Stimulated activated memory B cell treated with anti-CD40 and anti-IgM and Interleukin-4, amounts not matched to agents 10 μg/mL and 1 μg/mL and 100 μg/mL, for 72 hours (primary cell): ENCODE measurements around the gene AMBRA1.

ENCODE experiments used
- ATAC-seq: fragments of 150-1000 bp; cut with Tn5 transposase; 2 replicates; pipeline ENCODE4 v1.10.0; 2021
- H3K27ac Mint-ChIP-seq: one replicate; pipeline ENCODE4 v1.8.0; 2022; ENCODE audit warnings: mild to moderate bottlenecking, mixed read lengths
- H3K27me3 Mint-ChIP-seq: one replicate; pipeline ENCODE4 v1.8.0; 2022; ENCODE audit warnings: mixed read lengths
- H3K36me3 Mint-ChIP-seq: one replicate; pipeline ENCODE4 v1.8.0; 2022; ENCODE audit warnings: mixed read lengths
- H3K4me1 Mint-ChIP-seq: one replicate; pipeline ENCODE4 v1.8.0; 2022; ENCODE audit warnings: mixed read lengths
- H3K4me3 Mint-ChIP-seq: one replicate; pipeline ENCODE4 v1.8.0; 2022; ENCODE audit warnings: mild to moderate bottlenecking, moderate library complexity, mixed read lengths
- H3K9me3 Mint-ChIP-seq: one replicate; pipeline ENCODE4 v1.8.0; 2022; ENCODE audit warnings: mixed read lengths

AMBRA1 gene

DNA sequence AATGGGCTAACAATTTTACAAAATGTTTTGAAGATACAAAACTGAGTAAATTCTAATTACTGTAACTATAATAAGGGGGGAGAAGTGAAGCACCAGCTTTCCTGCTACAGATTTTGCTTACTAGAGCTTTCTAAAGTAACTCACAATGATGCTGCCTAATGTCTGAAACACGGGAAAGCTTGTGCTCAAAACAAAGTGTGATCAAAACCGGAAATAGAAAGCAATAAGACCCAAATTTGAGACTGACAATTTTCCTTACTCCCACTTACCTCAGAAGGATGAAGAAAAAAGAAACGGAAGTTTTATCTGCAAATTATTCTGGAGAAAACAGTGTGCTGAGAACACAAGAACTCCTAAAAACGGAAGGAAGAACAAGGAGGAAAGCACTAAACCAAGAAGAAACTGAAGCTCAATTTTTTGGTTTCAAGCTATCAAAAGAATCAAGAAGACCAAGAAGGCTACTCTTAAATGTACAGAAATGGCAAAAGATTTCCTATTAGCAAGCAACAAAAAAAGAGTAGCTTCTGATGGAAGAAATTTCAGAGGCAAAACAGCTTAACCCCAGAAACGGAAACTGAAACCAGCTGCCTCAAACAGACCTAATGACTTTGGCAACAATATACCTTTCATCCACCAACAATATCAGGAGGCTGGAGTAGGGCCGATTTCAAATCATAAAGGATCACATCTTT is 33.4 kb downstream of the AMBRA1 start:
- no peaks in the 10 kb centered on the region for H3K36me3 Mint-ChIP-seq
- peak overlapping the region; percentile 76 for H3K4me3 Mint-ChIP-seq
- no peaks in the 10 kb centered on the region for H3K27me3 Mint-ChIP-seq
- no peaks in the 10 kb centered on the region for H3K9me3 Mint-ChIP-seq
- H3K27ac Mint-ChIP-seq: peak overlapping the region; percentile 80
- peaks cover 41% of the 10 kb centered on the region for H3K4me1 Mint-ChIP-seq
- peak; percentile 54 for ATAC-seq

DNA sequence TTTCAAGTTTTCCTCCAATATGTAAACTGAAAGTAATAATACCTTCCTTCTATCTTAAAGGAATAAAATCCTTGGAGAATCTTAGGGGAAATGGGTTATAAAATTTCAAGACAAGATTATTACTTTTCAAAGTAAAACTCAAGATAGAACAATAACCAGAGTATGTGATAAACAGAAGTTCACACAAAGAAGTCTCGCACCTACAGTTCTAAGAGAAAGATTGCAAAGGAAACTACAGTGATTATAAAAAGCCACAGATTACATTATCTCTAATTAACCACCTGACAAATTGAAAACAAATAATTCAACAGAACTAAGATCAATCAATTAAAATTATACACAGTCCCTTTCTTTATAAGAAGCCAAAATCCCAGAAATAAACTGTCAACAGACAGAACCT is 34.0 kb downstream of the AMBRA1 start:
- Mint-ChIP-seq H3K4me3 (no peak overlapping the region), H3K9me3 (no peaks in the 10 kb centered on the region), H3K36me3 (no peaks in the 10 kb centered on the region), H3K4me1 (peaks cover 47% of the 10 kb centered on the region), H3K27me3 (no peaks in the 10 kb centered on the region), H3K27ac (peak overlapping the region; percentile 80)
- no peak for ATAC-seq

DNA sequence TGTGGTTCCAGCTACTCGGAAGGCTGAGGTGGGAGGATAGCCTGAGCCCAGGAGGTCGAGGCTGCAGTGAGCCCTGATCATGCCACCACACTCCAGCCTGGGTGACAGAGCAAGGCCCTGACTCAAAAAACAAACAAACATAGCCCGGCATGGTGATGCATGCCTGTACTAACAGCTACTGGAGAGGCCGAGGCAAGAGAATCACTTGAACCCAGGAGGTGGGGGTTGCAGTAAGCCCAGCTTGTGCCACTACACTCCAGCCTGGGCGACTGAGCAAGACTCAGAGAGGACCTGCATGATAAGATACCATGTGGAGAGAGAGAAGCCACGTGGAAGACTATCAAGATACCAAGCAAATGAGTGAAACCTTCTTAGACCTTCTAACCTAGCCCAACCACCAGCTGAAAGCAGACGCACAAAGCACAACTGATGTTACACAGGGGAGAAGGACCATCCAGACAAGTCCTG is 36.1 kb downstream of the AMBRA1 start:
- no peaks in the 10 kb centered on the region for H3K27me3 Mint-ChIP-seq
- ATAC-seq: no peak

DNA sequence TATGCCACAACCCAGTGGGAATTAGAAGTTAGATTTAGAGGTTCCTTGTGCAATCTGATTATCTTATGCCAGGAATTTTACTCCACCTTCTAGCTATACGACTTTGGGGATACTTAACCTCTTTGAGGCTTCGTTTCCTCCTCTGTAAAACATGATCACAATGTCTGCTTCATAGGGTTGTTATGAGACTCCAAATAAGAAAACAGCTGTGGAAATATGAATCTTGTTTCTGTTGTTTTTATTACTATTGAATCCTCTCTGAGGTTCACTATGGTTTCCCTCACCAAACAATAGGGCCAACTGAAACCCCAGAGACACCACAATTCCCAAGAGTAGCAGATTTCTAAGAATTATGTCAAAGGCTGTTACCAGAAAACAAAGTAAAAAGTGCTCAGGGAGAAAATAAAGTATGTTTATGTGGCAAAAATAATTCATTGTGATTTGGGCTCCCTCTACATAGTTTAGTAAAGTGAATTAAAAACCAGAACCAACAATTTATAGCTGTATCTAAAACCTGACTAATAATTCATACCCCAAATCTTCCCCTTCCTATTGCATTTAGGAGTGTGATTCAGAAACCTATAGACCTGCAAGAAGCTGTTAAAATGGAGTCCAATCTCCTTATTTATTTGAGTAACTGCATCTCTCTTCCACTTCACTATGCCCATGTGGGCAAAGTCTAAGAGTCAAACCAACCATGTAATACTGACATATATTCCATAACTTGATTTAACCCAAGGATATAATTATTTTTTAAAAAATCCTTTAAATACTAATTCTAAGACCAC is 38.4 kb downstream of the AMBRA1 start:
- Mint-ChIP-seq H3K4me1 (peaks cover 38% of the 10 kb centered on the region), H3K9me3 (no peaks in the 10 kb centered on the region), H3K4me3 (no peak overlapping the region), H3K27me3 (no peaks in the 10 kb centered on the region), H3K36me3 (peaks cover 9% of the 10 kb centered on the region), H3K27ac (peak overlapping the region; percentile 58)
- peak; percentile 82 for ATAC-seq

More for the DNA sequence above, 36.1 kb downstream of the AMBRA1 start:
- peaks cover 60% of the 10 kb centered on the region for H3K4me1 Mint-ChIP-seq
- H3K36me3 Mint-ChIP-seq: peaks cover 9% of the 10 kb centered on the region
- no peaks in the 10 kb centered on the region for H3K9me3 Mint-ChIP-seq
- H3K4me3 Mint-ChIP-seq: no peak overlapping the region
- H3K27ac Mint-ChIP-seq: no peak overlapping the region

DNA sequence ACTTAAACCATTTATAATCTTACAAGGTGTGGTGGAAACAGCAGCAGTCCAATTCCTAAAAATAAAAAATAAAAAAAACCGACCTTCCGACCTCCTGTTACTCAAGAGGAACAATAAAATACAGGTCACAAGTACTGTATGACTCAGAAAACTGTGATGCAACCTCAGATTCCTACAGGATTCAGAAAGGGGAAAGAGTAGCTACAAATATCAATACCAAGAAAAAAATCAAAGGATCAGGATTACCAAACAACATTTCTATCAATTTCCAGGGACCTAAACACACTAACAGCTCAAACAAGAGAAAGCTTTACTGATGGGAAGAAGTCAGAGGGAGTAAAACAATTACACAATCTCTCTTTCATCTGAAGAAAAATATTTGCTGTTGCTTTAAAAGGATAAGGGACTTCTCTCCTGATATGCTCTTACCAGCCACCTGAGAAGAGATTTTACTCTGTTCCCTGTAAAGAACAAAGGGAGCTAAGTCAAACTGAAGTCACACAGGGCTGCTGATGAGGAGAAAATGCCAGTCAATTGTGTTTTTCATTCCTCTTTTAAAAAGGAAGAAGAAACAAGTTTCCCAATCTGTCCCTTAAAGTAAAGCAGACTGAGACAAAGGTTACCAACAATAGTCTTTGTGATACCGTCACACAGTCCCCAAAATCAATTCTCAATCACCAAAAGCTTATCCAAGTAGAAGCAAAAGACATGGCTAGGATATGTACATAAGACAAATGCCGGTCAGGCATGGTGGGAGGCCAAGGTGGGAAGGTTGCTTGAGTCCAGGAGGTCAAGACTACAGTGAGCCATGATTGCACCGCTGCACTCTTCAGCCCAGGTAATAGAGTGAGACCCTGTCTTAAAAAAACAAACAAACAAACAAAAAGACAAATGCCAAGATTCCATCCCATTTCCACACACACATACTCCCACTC is 39.3 kb downstream of the AMBRA1 start:
- Mint-ChIP-seq H3K4me1 (peaks cover 29% of the 10 kb centered on the region), H3K27me3 (no peaks in the 10 kb centered on the region), H3K9me3 (no peaks in the 10 kb centered on the region), H3K4me3 (no peak overlapping the region), H3K36me3 (peaks cover 9% of the 10 kb centered on the region), H3K27ac (peak overlapping the region; percentile 58)
- ATAC-seq: no peak

DNA sequence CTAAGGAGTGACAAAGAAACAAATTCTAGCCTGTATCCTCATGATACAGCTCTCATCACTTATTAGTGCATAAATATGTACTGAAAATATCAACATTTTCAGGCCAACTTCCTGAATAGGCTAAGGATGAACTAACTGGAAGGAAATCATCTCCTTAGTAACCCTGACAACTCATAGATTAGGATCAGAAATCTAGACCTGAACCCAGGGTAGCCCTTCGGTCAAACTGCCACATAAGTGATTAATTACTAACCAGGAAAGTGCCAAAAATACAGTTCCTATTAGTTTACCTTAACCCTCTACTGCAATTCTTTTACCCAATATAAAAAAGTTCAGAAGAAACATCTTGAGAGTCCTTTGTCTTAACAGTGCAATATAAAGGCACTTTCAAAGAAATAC is 40.0 kb downstream of the AMBRA1 start:
- Mint-ChIP-seq H3K4me1 (peaks cover 22% of the 10 kb centered on the region), H3K36me3 (peaks cover 9% of the 10 kb centered on the region), H3K4me3 (no peak overlapping the region), H3K27ac (peak overlapping the region; percentile 58), H3K9me3 (no peaks in the 10 kb centered on the region), H3K27me3 (no peaks in the 10 kb centered on the region)
- ATAC-seq: no peak

DNA sequence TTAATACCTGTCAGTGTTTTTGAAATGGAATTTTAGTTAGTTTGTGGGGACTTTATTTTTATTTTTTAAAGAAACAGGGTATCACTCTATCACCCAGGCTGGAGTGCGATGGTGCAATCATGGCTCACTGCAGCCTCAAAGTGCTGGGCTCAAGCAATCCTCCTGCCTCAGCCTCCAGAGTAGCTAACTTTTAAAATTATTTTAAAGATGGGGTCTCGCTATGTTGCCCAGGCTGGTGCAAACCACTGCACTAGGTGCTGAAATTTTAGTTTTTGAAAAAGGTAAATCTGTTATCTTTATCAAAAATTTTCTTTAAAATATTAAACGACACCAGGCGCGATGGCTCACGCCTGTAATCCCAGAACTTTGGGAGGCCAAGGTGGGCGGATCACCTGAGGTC is 42.6 kb downstream of the AMBRA1 start:
- Mint-ChIP-seq H3K4me1 (peaks cover 22% of the 10 kb centered on the region), H3K4me3 (no peak overlapping the region), H3K27me3 (no peaks in the 10 kb centered on the region), H3K27ac (no peak overlapping the region), H3K9me3 (no peaks in the 10 kb centered on the region), H3K36me3 (peaks cover 30% of the 10 kb centered on the region)
- no peak for ATAC-seq

DNA sequence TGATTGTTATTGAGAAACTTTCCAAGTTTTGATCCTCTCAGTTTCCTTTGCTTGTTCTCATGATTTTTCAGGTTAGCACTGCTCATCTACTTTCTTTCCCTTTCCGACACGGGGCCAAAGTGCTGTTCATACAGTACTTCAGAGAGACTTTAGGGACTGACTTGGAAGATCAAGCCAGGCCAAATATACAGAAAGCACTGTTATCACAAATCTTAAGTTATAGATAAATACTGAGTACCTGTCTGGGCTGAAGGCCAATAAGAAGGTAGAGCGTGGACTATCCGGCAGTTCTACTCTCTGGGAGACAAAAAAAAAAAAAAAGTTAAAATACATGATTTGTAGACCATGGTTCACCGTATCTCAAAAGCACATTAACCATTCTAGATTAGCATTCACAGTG is 46.2 kb downstream of the AMBRA1 start:
- H3K27ac Mint-ChIP-seq: no peak overlapping the region
- ATAC-seq: no peak
- peaks cover 51% of the 10 kb centered on the region for H3K36me3 Mint-ChIP-seq
- H3K4me1 Mint-ChIP-seq: no peaks in the 10 kb centered on the region
- no peak overlapping the region for H3K4me3 Mint-ChIP-seq
- no peaks in the 10 kb centered on the region for H3K9me3 Mint-ChIP-seq
- no peaks in the 10 kb centered on the region for H3K27me3 Mint-ChIP-seq

DNA sequence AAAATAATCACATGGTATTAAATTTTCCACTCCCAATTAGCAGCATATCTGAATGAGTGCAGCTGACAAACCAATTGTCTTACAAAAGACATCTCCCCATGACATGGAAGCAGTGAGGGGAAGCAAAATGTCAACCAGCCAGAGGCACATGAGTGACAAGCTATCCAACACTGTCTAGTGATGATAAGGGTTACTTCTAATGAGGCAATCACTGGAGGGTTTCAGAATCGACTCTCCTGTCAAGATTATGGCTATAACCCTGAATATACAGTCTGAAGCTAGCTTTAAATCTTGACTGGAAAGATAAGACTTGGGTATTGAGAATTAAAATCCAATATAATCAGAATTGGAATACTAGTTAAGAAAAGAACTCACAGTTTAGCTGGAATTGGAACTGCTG is 50.3 kb downstream of the AMBRA1 start:
- H3K4me3 Mint-ChIP-seq: no peak overlapping the region
- no peak overlapping the region for H3K27ac Mint-ChIP-seq
- no peaks in the 10 kb centered on the region for H3K9me3 Mint-ChIP-seq
- peaks cover 73% of the 10 kb centered on the region for H3K36me3 Mint-ChIP-seq
- no peaks in the 10 kb centered on the region for H3K4me1 Mint-ChIP-seq
- ATAC-seq: no peak
- no peaks in the 10 kb centered on the region for H3K27me3 Mint-ChIP-seq

DNA sequence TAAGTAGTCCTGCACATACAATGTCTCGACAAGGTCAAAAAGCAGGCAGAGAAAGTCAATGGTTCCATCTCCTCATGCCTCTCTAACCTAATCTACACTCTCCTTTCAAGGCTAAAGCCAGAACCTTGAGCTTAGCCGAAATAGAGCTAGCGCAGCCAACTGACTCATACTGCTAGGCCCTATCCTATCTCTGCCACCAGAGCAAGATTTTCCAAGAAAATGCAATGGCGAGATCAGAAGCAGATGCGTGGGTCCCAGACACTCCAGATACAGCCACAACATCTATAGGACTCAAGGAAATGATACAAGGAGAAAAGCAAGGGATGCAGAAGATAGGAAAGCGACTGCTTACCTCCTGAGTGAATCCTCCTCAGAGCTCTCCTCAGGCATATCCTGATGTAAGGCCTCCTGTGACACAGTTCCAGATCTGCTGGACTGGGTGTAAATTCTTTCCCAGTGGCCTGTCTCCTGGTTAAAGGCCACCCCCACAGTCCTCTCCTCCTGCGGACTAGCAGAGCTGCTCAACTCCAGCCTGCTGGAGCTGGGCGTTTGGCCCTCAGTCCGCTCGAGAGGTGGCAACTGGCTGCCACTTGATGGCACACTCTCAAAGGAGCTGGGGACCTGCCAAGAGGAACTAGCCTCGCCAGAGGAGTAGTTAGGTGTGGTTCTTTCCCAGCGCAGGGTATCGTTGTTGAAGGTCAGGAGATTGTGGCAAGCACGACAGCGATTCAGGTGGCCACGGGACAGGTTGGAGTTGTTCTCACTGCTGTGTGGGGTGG is 52.0 kb downstream of the AMBRA1 start:
- Mint-ChIP-seq H3K27ac (no peak overlapping the region), H3K27me3 (no peaks in the 10 kb centered on the region), H3K4me3 (no peak overlapping the region), H3K4me1 (peaks cover 7% of the 10 kb centered on the region), H3K9me3 (no peaks in the 10 kb centered on the region), H3K36me3 (peaks cover 58% of the 10 kb centered on the region)
- no peak for ATAC-seq

DNA sequence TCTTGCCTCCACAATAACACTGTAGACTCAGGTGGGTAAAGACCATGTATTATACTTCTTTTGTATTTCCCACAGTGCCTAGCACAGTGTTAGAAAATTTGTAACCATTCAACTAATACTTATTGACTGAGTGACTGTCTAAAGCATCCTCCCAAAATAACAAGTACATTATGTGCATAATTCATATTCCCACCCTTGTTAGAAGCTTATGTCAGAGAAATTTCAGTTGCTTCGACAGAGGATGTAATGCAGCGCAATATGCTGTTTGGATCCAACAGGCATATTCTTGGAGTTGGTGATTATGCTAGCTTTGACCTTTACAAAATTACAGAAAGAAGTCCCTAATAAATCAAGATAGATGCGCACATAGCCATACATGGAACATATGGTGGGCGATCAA is 53.0 kb downstream of the AMBRA1 start:
- H3K36me3 Mint-ChIP-seq: peaks cover 51% of the 10 kb centered on the region
- no peak overlapping the region for H3K4me3 Mint-ChIP-seq
- H3K27ac Mint-ChIP-seq: no peak overlapping the region
- H3K9me3 Mint-ChIP-seq: no peaks in the 10 kb centered on the region
- no peaks in the 10 kb centered on the region for H3K27me3 Mint-ChIP-seq
- ATAC-seq: no peak
- peaks cover 16% of the 10 kb centered on the region for H3K4me1 Mint-ChIP-seq

DNA sequence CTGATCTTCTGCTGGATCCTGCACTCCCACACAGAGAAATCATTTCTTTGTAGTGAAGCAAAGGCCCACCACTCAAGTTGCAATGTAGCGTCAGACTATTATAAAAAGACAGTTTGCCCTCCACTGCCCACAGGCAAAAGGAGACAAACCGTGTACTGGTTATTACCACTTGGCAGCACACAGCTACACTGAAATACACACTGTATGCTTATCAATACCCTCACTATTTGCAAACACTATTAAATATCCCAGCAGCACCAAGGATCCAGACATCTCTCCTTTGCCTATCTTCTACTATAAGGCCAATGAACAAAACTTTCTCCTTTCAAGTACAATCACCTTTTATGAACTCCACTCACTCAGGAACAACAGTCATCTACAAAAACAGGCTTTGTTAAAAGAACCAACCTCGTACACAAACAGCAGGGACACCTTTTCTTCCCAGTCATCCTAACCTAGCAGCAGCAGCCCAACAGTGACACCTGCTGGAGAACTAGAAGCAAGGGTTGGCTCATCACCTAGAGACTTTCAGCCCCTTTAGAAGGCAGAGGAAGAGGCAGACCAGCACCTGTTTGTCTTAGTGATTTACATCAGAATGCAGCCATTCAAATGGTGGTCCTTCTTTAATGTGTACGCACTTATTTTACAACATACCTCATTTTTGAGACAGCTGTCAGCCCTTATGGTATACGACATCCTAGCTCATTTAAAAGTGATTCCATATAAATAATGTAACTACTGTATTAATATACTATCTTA is 56.1 kb downstream of the AMBRA1 start:
- no peak overlapping the region for H3K27ac Mint-ChIP-seq

DNA sequence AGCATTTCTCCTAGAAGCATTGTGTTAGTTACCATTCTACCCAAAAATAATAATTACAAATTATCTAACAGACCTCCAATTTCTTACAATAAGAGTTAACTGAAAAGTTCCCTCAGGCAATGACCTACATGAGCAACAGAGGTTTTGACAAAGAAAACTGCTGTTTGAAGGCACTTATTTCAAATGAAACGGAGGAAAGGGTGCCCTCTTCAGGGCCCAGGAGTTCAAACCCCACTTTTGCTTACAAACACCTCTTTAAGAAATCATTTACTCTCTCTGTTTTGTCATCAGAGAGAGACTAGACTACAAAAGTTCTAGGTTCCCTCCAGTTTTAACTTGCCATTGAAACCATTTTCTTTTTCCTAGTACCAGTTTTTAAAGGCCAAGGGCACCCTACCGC is 56.7 kb downstream of the AMBRA1 start:
- Mint-ChIP-seq H3K9me3 (no peaks in the 10 kb centered on the region), H3K27me3 (no peaks in the 10 kb centered on the region), H3K4me1 (peaks cover 30% of the 10 kb centered on the region), H3K36me3 (peaks cover 18% of the 10 kb centered on the region), H3K27ac (no peak overlapping the region), H3K4me3 (no peak overlapping the region)
- ATAC-seq: no peak

More for the DNA sequence above, 56.1 kb downstream of the AMBRA1 start:
- Mint-ChIP-seq H3K4me3 (no peak overlapping the region), H3K9me3 (no peaks in the 10 kb centered on the region), H3K27me3 (no peaks in the 10 kb centered on the region), H3K36me3 (peaks cover 24% of the 10 kb centered on the region), H3K4me1 (peaks cover 30% of the 10 kb centered on the region)
- ATAC-seq: peak; percentile 77

DNA sequence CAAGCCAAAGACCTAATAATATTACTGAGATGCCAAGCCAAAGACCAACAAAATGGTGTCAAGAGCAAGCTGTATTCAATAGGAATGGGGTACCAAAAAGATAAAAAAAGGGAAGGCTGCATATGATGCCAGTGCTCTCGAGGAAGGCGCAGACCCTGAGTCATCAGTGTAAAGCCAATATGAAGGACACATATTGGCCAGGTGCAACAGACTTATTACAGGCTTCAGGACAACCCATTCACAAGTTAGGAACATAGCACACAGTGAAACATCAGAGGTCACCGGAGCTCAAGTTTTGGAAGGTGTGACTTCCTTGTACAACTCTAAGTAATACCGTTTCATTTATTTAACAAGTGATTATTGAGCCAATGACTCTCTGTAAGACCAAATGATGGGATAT is 58.1 kb downstream of the AMBRA1 start:
- Mint-ChIP-seq H3K4me1 (peaks cover 30% of the 10 kb centered on the region), H3K27me3 (no peaks in the 10 kb centered on the region), H3K4me3 (no peak overlapping the region), H3K27ac (no peak overlapping the region), H3K9me3 (no peaks in the 10 kb centered on the region), H3K36me3 (peaks cover 4% of the 10 kb centered on the region)
- ATAC-seq: no peak
